NCI-H2107 treated with DMSO at 0.1 percent for 48 hours (cell line): ENCODE results near the gene ALK.

Experiments used
- DNase-seq: peaks from one replicate; lab custom pipeline; 2025; ENCODE audit not compliant: unreplicated experiment; lab: John Stamatoyannopoulos, UW

Gene ALK

DNA sequence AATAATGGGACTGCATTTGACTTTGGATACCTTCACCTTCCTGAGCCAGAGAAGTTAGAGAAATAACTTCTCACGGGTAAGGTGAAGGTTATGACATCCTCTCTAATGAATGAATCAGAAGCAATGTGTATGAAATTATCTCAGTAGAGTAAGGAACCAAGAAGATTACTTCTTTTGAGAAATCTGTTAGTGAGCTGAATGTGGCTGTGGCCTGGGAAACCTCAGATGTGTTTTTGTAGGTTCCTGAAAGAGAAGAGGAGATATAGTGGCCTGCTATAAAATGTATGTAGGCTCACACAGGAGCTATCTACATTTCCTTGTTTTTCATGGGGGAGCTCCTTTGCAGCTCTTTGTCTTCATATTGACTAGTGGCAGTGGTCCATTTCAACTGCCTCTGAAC is 543.6 kb downstream of the ALK start:
- DNase-seq = no peak

DNA sequence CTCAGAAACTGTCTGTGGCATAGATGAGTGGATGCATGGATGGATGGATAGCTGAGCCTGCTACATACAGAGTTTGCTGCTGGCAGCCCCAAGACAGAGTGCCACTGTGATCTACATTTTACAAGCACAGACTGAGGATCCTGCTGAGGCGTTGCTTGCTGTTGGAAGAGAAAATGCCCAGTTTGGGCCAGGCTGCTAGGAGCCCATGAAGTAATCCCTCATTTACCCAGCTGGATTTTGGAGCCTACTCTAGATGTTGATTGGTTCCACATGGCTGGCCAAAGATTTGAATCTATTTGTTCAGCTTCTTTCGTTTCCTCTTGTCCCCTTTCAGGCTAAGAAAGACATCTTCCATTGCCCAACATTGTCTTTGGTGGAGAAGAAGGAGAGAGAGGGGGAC is 544.8 kb downstream of the ALK start:
- DNase-seq = no peak

DNA sequence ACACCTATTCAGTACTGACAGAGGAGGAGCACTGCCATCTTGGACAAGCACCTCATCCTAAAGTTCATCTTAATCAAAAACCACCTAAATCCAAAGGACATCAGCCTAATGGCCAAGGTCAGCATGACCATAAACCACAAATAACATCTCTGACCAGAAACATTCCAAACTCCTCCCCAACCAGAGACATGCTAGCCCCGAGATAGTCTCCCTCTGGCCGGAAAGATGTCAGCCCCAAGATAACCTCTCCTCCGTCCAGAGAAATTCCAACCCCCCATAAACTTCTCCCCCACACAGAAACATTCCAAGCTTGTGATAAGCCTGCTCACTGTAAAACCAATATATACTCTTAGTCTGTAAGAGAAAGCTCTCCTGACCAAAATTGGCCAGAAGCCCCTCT is 545.5 kb downstream of the ALK start:
- no peak for DNase-seq

DNA sequence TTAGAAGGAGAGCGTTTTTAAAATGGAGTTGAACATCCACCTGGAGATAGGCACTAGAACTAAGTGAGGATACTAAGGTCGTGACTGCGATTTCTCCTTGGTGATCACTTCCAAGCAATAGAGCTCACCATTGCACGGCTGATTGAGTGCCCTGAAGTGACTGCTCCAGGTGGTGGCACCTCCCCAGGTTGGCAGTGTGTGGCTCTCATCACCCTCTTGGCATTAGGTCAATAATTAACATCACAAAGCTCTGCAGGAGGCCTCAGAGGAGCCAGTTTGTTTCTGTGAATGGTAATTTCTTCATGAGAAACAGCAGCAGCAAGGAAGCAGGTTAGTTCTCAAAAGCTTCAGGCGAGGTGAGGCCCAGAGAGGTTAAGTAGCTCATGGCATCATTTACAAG is 546.6 kb downstream of the ALK start:
- DNase-seq = peak; percentile 8

DNA sequence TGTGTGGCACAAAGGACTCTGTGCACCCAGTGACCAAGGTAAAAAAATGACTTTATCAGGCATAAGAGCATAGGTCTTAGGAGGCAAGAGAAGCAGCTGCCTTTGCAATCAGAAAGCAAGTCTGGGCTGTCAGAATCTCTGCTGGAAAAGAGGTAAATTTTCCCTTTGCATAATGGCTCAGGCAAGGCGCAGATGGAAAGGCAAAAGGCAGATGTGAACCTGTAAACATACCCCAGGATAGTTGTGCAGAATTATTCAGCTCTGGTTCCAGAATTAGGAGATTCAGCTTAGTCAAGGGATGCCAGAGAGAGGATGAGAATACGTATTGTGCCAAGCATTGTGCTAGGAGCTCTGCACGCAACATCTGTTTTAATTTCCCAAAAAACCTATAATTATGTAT is 547.5 kb downstream of the ALK start:
- DNase-seq = no peak

DNA sequence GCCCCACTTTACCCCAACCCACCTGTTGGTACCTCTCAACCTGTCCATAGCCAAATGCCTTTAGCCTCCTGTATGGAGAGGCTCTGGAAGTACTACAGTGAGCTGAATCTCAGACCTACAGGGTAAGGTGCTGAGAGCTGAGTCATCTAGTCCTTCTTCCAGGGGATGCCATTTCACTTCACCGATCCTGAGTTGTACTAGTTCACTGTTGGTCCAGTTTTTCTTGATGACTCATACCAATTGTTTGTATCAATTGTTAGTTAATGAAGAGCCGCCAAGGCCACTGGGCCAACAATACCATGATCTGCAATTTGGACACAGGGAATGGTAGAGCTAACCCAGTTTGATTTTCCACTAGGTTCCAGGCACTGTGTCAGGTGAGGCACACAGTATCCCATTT is 549.2 kb downstream of the ALK start:
- DNase-seq = no peak

DNA sequence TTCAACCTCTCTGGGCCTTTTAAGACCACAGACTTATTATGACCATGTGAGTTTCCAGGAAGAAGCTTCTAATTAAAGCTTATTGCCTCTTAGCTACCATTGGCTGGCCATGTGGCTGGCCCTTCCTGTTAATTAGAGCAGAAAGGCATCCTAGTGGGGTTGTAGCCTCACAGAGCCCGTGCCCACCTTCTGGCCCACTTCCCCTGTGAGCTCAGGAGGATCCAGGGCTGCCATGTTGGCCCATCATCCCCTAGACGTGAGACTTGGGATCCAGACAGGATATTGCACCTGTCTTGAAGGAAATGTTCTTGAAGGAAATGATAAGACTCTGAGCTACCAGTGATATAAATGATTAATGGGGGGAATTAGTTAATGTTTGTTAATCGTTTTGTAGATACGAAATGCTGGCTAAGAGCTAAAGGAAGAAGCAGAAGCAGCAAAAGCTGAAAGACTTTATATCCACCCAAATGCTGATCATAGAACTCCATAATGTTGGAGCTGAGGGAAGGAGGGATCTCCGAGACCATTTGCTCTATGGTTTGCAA is 550.7 kb downstream of the ALK start:
- DNase-seq = no peak

DNA sequence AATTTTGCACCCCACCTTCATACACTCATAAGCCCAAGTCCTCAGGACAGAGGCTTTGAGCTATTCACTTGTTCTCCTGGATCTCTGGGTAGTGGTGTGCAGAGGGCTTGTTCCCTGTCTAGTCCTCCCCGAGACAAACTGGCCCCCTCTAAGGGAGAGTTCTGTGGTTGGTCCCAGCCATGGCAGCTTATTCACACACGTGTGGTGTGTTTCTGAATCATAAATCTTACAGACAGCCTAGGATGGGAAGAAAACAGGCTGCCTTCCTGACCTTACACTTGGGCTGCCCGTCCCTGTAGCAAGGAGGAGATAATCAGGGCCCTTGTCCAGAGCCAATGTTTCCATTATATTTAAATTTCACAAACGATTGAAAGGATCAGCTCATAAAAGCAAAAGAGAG is 551.2 kb downstream of the ALK start:
- no peak for DNase-seq

DNA sequence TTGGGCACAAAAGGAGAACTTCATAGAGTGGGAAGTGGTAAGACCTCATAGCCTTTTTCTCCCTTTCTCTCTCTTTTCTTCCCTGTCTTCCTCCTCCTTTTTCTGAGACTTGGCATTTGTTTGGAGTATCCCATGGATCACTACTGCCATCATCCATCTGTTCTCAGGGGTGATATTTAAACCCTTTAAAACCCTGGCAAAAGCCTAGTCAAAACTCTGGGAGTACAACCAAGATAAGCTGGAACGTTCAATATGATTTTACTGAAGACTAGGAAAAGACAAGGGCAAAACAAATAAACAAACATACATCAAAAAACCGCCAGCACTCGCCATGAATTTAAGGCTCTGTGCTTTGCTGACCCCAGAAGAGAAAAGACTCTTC is 552.7 kb downstream of the ALK start:
- no peak for DNase-seq

DNA sequence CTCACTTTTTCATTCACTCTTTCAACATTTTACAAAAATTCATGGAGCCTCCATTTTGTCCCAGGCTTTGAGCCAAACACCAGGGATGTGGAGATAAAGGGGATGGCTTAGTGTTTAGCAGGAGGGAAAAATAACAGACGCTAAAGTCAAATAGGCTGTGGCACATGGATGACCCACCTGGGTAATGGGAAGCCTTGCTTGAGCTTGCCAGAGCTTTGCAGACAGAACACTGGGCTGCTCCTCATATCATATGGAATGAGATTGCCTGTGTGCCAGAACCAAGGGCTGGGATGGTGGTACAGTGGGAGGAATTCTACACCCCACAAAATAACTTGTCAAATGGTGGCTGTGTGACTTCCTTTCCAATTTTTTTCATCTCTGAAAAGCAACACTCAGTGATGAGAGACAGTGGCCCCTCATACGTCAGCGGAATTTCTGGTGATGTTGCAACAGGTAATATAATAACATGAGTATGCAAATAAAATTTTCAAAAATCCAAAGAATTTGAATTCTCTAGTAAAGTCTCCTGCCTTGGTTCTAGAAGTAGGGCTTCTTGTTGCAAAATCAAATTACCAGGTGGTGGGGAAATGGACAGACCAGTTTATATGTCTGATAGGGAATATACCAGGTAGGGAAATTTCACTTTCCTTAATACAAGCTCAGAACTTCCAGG is 553.3 kb downstream of the ALK start:
- DNase-seq = no peak

DNA sequence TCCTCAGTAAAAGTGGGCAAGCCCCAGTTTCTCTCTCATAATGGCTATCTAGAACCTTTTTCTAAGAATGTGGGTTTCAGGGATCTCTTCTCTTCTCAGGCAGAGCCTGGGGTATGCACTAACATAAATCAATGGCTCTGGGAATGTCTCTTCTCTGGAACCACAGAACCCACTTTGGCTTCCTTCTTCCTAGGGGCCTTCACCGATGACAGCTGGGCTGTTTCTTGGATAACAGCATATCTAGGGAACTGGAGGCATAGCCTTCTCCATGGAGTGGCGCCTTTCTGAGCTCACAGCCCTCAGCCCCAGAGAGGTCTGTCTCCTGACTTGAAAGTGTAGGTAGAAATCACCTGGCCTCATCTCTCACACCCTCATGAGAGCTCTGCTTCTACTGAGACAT is 558.3 kb downstream of the ALK start:
- no peak for DNase-seq

DNA sequence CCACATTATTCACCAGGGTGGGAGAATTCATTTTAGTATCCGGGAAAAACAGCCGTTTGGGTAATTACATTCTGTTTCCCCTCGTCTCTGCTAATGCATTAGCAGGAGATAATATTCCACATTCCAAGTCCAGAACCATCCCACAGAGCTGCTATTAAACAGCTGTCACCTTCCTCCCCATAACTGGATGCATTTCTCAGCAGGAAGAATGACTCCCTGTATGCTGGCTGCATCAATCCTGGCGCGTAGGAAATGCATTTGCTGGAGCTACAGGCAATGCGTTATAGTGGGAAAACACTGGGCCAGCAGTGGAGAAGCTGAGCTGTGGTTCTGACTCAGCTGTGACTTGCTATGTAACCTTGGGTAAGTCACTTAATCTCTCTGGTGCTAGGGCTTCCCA is 560.2 kb downstream of the ALK start:
- no peak for DNase-seq

DNA sequence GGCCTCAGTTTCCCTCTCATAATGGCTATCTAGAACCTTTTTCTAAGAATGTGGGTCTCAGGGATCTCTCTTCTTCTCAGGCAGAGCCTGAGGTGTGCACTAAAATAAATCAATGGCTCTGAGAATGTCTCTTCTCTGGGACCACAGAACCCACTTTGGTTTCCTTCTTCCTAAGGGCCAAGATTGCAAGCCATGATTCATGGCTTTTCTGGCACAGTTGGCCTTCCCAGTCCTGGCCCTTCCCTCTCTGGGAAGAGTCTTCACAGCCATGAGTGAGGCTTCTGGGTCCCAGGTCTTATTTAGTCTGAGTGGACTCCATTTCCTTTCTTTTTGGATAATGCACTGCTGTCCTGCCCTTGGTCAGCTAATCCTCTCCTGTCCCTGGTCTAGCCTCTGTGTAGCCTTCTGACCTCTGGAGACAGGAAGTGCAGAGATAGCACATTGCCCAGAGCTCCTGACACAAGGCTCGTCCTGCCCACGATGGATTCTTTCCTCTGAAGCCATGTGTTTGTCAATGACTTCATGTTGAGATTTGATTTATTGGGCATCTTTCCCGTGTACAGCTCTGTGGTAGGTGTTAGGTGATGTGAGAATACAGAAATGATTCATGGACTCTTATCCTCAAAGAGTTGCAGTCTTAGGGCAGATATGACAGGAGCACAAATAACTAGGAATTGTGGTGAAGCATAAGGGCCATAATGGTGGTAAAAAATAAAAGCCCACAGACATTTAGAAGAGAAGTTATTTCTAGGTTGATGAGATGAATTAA is 561.2 kb downstream of the ALK start:
- DNase-seq = no peak

DNA sequence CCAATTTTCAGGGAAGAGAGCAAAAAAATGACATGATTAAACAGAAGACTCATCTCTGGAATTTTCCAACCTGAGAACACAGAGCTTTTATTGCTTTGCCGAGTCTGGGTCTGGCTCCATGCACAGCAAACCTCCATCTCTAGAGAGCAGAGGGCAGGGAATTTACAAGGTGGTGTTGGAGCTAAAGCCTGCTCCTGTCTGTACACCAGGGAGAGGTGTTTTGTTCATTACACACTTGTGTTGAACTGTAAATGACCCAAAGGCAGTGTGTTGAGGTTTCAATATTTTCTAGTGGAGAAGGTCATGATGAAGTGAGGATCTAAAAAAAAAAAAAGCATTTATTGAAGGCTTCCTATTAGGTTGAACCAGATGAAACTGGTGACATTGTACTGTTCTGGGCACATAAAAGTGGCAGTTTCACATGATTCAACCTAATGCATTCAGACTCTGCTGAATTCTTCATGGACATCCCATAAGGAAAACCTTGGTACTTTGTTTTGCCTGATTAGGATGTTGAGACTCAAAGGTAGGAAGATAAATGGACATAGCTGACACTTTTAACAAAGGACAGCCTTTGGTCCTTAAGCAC is 567.9 kb downstream of the ALK start:
- DNase-seq = no peak

DNA sequence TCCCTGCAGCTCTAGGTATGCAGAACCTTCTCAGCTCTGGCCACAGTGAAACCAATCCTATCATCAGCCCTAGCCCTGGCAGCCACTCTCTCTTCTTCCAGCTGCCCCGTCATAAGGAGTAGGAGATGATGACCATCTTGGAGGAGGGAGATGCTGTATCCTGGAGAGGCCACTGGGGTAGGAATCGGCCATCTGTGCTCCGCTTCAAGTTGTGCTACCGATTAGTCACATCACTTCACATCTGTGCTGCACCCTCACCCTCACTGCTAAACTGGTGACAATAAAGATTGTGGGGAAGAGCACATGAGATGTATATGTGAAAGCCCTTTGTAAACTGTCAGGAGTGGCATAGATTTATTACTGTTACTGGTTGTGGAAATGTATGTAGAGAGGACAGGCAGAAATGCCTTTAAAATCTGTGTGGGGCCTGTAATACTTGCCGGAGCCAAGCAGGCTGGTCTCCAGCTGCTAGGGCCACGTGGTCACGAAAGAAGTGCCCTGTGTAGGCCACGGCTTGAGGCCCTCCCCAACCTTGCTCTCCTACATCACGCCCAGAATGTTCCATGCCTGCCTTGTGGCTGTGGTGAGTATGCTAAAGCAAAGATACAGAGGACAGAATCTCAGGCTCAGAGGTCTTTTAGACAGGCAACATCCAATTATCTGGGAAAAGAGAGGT is 569.3 kb downstream of the ALK start:
- no peak for DNase-seq

DNA sequence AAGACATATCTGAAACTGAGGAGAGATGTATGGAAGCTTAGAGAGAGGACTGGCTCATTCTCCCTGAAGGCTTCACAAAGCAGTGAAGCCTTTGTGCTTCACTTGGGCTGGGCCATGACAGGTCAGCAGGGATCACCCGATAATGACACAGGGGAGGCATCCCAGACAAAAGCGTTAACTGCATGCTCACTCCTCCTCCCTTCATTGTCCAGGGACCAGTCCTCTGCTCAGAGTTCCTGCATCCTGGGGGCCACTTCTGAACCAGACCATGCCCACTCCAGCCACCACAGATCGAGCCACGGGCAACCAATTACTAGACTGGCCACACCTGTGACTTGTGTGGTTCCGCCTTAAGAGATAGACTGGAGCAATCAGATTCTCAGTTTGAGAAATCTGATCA is 570.1 kb downstream of the ALK start:
- DNase-seq = no peak

DNA sequence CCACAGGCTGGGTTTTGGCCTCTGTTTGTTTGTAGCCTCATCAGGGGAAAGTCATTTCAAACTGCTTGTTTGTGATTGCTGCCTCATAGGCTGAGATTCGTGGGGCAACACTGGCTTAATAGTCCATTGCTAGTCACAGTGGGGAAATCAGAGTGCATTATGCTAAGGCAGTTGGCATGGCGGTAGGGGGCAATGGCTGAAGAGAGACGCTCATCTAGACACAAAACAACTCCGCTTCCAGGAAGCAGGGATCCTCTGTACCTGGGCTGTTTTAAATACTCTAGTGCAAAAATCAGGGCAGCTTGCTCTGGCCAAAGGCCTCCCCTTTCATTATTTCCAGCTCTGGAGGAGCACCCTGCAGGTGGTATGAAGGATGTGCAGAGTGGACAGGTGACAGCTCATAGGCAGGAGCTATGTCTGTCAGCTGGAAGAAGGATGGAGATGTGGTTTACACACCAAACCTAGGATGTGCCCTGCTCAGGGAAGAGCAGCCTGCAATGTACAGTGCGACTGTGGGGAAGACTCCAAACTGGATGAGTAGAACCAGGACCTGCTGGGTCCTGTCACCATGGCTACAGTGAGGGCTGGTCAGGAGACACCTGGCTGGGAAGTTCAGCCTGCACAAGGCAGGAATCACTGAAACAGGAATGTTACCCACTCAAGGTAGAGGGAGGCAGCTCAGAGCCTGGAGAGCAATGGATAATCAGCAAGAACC is 571.9 kb downstream of the ALK start:
- DNase-seq = no peak

DNA sequence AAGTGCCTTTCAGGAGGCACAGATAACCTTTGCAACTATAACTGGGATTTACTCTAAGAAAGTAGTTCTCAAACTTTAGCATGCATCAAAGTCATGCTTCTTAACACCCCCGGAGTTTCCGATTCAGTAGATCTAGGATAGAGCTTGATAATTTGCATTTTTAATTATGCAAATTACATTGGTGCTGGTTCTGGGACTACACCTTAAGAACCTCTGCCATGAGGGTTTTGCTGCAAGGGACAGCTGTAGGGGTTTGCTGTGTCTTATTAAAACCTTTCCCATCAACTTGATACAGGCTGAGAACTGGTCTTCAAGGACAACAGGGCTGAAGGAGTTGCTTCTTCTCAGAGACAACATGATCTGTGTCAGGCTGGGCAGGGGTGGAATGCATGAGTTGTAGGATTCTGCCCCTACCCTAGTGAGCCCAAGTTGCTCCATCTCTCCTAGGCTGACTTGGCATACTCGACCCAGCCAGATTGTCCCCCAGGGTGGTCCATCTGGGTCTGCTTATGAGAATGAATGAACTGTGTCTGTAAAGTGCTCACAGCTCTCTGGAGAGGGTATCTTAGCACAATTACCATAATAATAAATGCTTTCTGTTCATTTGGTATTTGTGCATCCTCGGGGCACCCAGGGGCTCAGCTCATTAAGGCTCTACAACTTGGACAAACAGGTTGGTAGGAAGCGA is 573.5 kb downstream of the ALK start:
- no peak for DNase-seq

DNA sequence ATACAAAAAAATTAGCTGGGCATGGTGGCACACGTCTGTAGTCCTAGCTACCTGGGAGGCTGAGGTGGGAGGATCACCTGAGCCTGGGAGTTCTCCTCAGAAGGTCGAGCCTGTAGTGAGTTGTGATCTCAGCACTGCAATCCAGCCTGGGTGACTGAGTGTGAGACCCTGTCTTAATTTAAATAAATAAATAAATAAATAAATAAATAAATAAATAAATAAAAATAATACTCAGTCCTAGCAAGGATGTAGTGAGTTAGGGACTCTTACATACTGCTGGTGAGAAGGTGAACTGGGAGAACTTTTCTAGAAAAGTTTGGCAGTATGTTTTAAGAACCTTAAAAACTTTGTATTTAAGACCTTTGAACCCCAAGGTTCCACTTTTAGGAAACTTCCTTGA is 576.1 kb downstream of the ALK start:
- DNase-seq = no peak

DNA sequence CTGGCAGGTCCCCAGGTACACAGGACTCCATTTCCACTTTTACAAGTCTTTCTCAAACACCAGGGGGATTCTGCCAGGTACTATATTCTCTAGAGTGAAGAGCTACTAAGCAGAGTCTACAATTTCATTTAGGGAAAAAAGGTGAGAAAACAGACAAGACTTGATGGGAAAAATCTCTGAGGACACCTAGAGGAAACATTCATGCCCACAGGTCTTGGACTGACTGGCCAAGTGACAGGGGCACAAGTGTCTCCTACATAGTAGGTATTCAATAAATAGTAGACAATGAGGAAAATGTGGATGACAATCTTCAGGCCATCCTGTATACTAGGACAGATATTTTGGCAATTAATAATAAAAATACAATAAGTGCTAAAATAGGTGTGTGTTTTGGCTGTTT is 577.6 kb downstream of the ALK start:
- DNase-seq = no peak
